ES-I3 (cell line): ENCODE measurements around the gene USP30.
A peak's percentile ranks its signal among the peaks of the same experiment; 100 is the strongest.
"Not testable (repeated sequence)": the region's sequence is repeated elsewhere in the genome, so short reads cannot be mapped to it uniquely, and the experiment has no call there.

Experiments used
- H3K36me3 ChIP-seq: 2 replicates; pipeline ENCODE4 v1.6.1; 2013; ENCODE audit warnings: mild to moderate bottlenecking, low read length, control low read depth, moderate library complexity; ENCODE audit not compliant: insufficient read depth
- H3K4me1 ChIP-seq: 2 replicates; pipeline ENCODE4 v1.6.1; 2013; ENCODE audit warnings: mild to moderate bottlenecking, control low read depth, low read length; ENCODE audit not compliant: insufficient read depth
- H3K9ac ChIP-seq: 2 replicates; pipeline ENCODE4 v1.6.1; 2013; ENCODE audit warnings: low read depth, mild to moderate bottlenecking, low read length, moderate library complexity
- H3K9me3 ChIP-seq: 2 replicates; pipeline ENCODE4 v1.6.1; 2013; ENCODE audit warnings: mild to moderate bottlenecking, low read length, moderate library complexity; ENCODE audit not compliant: control insufficient read depth, insufficient read depth

The USP30 gene, protein sequence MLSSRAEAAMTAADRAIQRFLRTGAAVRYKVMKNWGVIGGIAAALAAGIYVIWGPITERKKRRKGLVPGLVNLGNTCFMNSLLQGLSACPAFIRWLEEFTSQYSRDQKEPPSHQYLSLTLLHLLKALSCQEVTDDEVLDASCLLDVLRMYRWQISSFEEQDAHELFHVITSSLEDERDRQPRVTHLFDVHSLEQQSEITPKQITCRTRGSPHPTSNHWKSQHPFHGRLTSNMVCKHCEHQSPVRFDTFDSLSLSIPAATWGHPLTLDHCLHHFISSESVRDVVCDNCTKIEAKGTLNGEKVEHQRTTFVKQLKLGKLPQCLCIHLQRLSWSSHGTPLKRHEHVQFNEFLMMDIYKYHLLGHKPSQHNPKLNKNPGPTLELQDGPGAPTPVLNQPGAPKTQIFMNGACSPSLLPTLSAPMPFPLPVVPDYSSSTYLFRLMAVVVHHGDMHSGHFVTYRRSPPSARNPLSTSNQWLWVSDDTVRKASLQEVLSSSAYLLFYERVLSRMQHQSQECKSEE

DNA sequence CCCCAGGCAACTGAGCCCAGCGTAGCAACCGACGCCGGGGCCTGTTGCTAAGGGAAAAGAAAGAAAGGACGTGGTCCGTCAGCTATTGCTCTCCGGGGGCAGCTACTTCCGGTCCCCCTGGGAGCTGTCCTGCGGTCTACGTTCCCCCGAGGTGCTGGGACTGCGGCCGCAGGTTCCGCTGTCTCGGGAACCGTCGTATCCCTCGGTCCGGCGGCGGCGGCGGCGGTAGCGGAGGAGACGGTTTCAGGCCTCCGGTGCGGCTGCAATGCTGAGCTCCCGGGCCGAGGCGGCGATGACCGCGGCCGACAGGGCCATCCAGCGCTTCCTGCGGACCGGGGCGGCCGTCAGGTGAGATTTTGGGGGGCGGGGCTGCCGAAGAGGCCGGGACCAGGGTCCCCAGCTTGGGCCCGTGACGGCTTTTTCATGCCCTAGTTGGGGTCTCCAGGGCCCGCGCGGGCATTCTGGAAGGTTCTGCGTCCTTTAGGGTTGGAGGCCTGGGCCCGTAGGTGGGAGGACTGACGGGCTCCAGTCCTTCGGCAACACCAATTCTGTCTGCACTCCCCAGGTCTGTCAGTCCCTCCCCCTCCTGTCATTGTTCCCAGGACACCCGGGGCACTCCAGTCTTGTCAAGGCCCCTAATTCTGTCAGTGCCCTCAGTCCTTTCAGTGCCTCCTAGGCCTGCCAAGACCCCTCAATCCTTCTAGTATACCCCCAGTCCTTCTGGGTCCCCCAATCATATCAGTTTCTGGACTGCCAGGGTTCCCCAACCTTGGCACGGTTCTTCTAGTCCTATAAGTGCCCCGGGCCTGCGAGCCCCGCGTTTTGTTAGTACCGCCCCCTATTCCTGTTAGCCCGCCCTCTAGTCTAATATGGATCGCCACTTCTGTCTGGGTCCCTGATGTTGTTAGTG lies at the start of gene USP30:
TSS of gene USP30 (plus strand) at position 163 of the 910 bp plus-strand sequence. CDS start at position 266, 103 bp downstream.
- Histone ChIP-seq H3K9me3 (no peaks in the 10 kb centered on the region), H3K9ac (peak within 1 kb of the TSS; percentile 85), H3K4me1 (no peaks in the 10 kb centered on the region), H3K36me3 (no peaks in the 10 kb centered on the region)

DNA sequence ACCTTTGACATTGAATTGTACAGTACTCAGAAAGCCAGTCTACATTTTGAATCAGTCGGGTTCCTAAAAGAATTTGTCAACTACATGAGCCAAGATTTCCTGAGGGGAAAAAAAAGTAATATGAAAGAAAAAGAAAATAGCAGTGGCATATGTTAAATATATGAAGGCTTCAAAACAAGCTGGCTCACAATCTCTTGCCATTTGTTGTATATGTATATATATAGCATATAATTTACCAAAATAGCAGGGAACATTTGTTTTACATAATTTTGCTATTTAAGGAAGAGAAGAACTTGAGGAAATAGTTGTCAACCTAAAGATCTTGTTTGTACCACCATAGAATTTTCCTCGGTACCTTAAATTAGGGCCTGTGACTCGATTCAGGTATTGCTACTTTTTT lies 48.4 kb upstream of the USP30 start:
- no peaks in the 10 kb centered on the region for H3K4me1 ChIP-seq
- H3K36me3 ChIP-seq = no peaks in the 10 kb centered on the region
- H3K9ac ChIP-seq = no peak overlapping the region
- H3K9me3 ChIP-seq = no peaks in the 10 kb centered on the region

DNA sequence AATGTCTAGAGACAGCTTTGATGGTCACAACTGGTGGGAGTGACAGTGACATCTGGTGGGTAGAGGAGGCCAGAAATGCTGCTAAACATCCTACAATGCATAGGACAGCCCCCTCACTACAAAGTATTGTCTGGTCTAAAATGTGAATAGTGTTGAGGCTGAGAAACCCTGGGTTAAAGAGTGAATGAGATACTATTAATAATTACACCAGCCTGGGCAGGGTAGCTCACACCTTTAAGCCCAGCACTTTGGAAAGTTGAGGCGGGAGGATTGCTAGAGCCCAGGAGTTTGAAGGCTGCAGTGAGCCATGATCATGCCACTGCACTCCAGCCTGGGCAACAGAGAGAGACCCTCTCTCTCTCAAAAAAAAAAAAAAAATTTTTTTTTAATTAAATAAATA lies 42.6 kb upstream of the USP30 start:
- no peak overlapping the region for H3K9ac ChIP-seq
- no peaks in the 10 kb centered on the region for H3K36me3 ChIP-seq
- H3K9me3 ChIP-seq = no peaks in the 10 kb centered on the region
- no peaks in the 10 kb centered on the region for H3K4me1 ChIP-seq

DNA sequence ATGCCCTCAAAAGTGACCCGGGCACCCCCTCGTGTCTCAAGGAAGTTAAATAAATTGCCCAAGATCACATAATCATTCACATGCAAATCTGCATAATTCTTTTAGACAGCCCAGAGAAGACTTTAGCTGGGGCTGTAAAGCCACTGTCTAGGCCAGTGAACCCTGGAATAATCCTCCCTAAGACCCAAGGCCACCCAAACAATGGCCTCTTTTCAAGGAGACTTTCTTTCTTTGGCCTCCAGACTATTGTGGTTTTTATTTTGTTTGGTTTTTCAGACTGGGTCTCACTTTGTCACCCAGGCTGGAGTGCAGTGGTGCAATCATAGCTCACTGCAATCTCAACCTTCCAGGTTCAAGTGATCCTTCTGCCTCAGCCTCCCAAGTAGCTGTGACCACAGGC lies 42.1 kb upstream of the USP30 start:
- Histone ChIP-seq H3K4me1 (no peaks in the 10 kb centered on the region), H3K9ac (no peak overlapping the region), H3K9me3 (no peaks in the 10 kb centered on the region), H3K36me3 (no peaks in the 10 kb centered on the region)

DNA sequence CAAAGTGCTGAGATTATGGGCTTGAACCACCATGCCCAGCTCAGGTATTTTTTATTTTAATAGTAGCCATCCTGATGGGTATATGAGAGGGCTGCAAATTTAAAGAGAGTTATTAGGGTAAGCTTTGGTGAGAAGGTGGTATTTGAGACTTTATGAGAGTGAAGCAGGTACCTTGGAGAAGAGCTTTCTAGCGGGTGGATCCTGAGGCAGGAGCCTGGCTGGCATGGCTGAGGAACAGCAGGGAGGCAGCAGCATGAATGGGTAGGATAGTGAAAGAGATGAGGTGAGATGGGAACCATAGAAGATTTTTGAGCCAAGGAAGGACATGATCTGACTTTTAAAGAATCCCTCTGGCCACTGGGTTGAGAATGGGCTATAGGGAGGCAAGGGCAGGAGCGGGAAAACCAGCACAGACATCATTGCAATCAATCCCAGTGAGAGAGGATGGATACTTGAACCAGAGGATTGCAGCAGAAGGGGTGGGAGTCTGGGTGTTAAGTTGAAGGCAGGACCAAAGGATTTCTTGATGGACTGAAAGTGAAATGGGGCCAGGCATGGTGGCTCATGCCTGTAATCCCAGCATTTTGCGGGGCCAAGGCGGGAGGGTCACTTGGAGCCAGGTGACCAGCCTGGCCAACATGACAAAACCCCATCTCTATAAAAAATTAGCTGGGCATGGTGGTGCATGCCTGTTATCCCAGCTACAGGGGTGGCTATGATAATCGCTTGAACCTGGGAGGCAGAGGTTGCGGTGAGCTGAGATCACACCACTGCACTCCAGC lies 37.2 kb upstream of the USP30 start:
- no peaks in the 10 kb centered on the region for H3K9me3 ChIP-seq
- H3K9ac ChIP-seq = no peak overlapping the region
- H3K4me1 ChIP-seq = no peaks in the 10 kb centered on the region
- no peaks in the 10 kb centered on the region for H3K36me3 ChIP-seq

DNA sequence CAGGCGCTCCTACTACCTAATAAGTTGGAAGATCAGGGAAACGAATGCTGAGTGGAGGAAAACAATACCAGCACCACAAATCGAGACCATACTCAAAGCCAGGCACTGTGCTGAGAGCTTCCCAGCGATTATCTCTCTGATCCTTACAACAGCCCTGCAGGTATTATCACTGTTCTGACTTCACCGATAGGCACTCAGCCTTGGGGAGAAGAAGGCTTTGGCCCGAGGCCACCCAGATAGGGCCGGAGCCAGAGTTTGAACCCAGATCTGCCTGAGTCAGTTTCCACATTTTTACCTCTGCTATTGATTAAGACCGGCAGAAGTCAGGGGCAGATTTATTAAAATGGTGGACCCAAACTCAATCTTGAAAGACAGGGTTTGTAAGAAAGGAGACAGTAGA lies 36.4 kb upstream of the USP30 start:
- Histone ChIP-seq H3K36me3 (no peaks in the 10 kb centered on the region), H3K9me3 (no peaks in the 10 kb centered on the region), H3K4me1 (no peaks in the 10 kb centered on the region), H3K9ac (no peak overlapping the region)

DNA sequence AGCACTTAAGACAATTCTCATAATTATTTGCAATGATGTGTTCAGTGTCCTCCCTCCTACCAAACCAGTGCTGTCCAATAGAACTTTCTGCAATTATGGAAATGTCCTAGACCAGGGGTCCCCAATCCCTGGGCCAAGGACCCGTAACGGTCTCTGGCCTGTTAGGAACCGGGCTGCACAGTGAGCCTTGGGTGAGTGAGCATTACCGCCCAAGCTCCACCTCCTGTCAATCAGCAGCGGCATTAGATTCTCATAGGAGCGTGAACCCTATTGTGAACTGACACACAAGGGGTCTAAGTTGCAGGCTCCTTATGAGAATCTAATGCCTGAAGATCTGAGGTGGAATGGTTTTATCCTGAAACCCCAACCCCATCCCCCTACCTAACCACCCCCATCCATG lies 35.4 kb upstream of the USP30 start:
- no peaks in the 10 kb centered on the region for H3K4me1 ChIP-seq
- no peak overlapping the region for H3K9ac ChIP-seq
- no peaks in the 10 kb centered on the region for H3K36me3 ChIP-seq
- H3K9me3 ChIP-seq = no peaks in the 10 kb centered on the region

DNA sequence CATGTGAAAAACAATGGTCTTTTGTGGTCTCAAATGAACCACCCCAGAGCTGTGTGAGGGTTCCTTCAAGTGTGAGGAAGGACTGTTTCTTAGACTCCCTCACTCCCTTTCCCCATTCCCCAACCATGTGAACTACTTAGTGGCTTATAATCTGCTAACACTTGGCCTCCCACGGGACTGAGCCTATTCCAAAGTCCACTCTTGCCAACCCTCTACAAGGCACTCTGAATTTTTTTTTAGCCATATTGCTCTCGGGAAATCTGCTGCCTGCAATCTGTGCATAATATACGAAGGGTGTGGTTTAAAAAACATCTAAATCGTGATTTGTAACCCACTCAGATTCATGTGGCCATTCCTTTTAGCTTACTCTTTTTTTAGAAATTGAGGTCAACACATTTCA lies 34.1 kb upstream of the USP30 start:
- Histone ChIP-seq H3K9me3 (no peaks in the 10 kb centered on the region), H3K36me3 (no peaks in the 10 kb centered on the region), H3K9ac (no peak overlapping the region), H3K4me1 (no peaks in the 10 kb centered on the region)

DNA sequence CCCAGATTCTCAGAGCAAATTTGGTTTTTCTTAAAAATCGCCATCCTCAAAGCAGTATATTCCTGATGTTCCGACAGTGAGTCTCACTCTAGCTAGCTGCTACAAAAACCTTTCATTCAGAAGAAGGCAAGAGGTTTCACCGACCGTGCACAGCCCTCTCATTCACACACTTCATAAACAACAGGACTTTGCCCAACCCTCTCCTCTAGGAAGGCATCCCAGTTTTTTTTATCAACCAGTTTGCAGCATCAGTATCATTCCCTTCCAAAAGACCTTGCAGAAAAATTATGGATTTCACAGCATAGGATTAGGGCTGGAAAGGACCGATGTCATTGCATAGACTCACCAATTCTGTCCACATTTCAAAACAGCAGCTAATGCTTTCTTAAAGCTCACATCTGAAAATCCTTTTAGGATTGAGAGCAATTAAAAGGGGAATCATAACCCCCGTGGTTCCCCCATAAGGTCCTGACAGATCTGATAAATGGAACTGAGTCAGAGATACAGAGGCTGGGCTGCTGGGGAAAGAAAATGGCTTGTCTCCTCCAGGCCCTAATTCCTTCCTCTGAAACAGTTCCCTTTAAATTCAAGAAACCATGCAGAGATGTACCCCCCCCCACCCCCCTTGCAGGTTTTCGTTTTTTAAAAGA lies 32.1 kb upstream of the USP30 start:
- Histone ChIP-seq H3K9me3 (no peaks in the 10 kb centered on the region), H3K36me3 (no peaks in the 10 kb centered on the region), H3K9ac (peak overlapping the region; percentile 27; the same call in 1 of the 2 replicates), H3K4me1 (no peaks in the 10 kb centered on the region)

DNA sequence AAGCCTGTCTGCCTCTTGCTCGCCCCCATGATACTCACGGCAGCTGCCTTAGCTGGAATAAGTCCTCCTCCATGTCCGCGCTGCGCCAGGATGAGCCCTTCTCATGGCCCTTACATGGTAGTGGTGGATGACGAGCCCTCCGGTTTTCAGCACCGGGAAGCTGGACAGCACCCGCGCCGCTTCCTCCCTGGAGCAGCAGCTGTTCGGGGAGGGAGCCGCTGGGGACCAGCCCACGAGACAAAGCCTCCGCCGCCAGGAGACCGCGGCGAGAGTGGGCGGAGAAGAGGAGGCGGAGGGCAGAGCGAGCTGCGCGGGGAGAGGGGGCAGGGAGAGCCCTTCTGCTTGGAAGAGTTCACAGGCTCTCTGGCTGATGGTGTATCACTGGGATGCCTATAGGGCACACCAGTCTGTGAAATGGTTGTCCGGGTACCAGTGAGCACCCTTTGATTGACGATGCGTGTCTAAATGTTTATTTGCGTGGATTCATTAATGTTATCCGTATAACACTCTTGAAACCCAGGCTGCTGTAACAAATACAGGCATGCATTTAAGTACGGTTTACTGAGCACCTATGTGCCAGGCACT lies 31.5 kb upstream of the USP30 start, which contains the start of gene SVOP:
TSS of gene SVOP (minus strand) at position 273 of the 585 bp plus-strand sequence. CDS start at position 73, 200 bp downstream.
- peak within 1 kb of the TSS; percentile 27; the same call in 1 of the 2 replicates for H3K9ac ChIP-seq
- no peaks in the 10 kb centered on the region for H3K9me3 ChIP-seq
- H3K4me1 ChIP-seq = no peaks in the 10 kb centered on the region
- H3K36me3 ChIP-seq = no peaks in the 10 kb centered on the region

DNA sequence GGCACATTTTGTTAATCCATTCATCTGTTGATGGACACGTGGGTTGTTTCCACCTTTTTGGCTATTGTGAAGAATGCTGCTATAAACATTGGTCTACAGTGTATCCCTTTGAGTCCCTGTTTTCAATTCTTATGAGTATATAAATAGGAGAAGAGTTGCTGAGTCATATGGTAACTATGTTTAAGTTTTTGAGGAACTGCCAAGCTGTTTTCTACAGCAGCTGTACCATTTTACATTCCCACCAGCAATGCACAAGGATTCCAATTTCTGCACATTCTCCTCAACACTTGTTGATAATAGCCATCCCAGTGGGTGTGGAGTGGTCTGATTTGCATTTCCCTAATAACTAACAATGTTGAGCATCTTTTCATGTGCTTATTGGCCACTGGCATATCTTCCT lies 24.6 kb upstream of the USP30 start:
- no peaks in the 10 kb centered on the region for H3K9me3 ChIP-seq
- H3K4me1 ChIP-seq = no peaks in the 10 kb centered on the region
- H3K36me3 ChIP-seq = no peaks in the 10 kb centered on the region
- H3K9ac ChIP-seq = no peak overlapping the region

DNA sequence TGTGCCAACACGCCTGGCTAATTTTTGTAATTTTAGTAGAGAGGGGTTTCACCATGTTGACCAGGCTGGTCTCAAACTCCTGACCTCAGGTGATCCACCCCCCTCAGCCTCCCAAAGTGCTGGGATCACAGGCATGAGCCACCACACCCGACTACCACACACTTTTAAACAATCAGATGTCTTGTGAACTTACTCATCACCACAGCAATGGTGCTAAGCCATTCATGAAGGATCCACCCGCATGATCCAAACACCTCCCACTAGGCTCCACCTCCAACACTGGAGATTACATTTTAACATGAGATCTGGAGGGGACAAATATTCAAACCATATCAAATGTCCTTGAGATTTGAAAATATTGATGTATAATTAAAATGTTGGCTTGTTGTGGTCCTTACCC lies 23.8 kb upstream of the USP30 start:
- not testable (repeated sequence) for H3K36me3 ChIP-seq, H3K9me3 ChIP-seq, H3K9ac ChIP-seq, H3K4me1 ChIP-seq

DNA sequence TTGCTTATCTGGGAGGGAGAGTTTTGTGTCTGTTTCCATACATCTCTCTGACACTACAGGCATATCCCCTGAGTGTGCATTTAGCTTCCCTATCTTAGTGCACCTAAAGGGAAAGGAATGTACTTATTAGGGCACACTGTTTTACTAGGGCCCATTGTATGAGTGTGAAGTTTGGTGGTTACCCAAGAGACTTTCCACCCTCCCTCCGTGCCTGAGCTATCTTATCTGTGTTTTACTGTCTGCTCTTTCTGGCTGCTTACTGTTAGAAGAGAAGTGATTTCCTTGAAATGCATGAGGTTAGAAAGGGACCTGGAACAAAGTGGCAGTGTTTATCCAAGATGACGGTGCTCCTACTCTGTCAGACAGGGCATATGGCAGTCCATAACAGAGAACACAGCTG lies 23.0 kb upstream of the USP30 start:
- H3K36me3 ChIP-seq = no peaks in the 10 kb centered on the region
- H3K9me3 ChIP-seq = no peaks in the 10 kb centered on the region; the same call in 1 of the 2 replicates
- H3K4me1 ChIP-seq = no peaks in the 10 kb centered on the region
- no peak overlapping the region for H3K9ac ChIP-seq
